IPS-18a (cell line): ENCODE data around the gene BCAS3.

Experiments used
- H3K27ac ChIP-seq: one replicate; pipeline ENCODE4 v1.5.1; 2013; ENCODE audit warnings: low read length
- H3K27me3 ChIP-seq: one replicate; pipeline ENCODE4 v1.6.1; 2013; ENCODE audit warnings: mild to moderate bottlenecking, low read length; ENCODE audit not compliant: control insufficient read depth, insufficient read depth
- H3K36me3 ChIP-seq: one replicate; pipeline ENCODE4 v1.6.1; 2013; ENCODE audit warnings: low read depth, low read length; ENCODE audit not compliant: control insufficient read depth
- H3K4me1 ChIP-seq: one replicate; pipeline ENCODE4 v1.6.1; 2013; ENCODE audit warnings: low read depth, low read length; ENCODE audit not compliant: control insufficient read depth
- H3K4me3 ChIP-seq: one replicate; pipeline ENCODE4 v1.5.1; 2013; ENCODE audit warnings: low read length
- H3K9ac ChIP-seq: one replicate; pipeline ENCODE4 v1.6.1; 2013; ENCODE audit warnings: mild to moderate bottlenecking, low read length, moderate library complexity
- H3K9me3 ChIP-seq: one replicate; pipeline ENCODE4 v1.6.1; 2013; ENCODE audit warnings: low read depth, low read length; ENCODE audit not compliant: control insufficient read depth

BCAS3 gene

DNA sequence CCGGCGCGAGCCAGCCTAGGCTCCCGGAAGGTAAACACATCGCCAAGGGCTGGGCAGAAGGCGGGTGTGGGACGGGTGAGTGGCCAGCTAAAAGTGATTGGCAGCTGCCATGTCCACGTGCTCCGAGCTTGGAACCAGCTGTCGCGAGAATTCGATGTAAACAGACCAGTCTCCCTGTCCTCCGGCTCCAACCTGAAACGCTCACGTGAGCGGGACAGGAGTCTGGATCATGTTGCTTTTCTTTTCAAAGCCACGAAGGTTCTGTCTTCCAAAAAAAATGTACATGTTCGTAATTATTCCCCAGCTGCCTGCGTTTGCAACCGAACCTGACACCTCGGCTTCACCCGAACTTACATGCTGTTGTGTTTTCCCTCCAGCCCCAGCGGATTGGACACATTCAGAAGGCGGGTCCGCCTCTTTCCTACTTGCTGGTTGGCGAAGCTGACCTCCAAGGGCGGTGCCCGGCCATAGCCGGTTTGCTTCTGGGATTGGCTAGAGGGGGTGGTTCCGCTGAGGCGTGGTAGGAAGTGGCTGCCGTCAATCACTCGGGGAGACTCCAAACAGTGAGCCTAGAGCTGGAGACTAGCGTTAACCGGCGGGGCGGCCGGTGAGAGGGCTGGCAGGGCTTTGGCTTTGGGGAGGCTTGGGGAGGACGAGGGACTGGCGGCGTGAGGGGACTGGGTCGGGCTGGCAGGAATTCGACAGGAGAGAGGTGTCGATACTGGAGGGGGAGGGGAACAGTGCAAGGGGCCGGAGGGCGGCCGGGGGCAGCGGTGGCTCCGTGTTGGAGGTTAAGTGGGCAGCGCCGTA, at the start of gene BCAS3:
BCAS3 (plus strand) TSS at position 544 of the 810 bp plus-strand sequence.
- H3K36me3 ChIP-seq: no peaks in the 10 kb centered on the region
- no peaks in the 10 kb centered on the region for H3K9me3 ChIP-seq
- peak within 1 kb of the TSS; percentile 60 for H3K9ac ChIP-seq
- H3K27me3 ChIP-seq: no peaks in the 10 kb centered on the region
- peak within 1 kb of the TSS; percentile 78 for H3K4me3 ChIP-seq
- H3K27ac ChIP-seq: no peak within 1 kb of the TSS
- peaks cover 5% of the 10 kb centered on the region for H3K4me1 ChIP-seq

DNA sequence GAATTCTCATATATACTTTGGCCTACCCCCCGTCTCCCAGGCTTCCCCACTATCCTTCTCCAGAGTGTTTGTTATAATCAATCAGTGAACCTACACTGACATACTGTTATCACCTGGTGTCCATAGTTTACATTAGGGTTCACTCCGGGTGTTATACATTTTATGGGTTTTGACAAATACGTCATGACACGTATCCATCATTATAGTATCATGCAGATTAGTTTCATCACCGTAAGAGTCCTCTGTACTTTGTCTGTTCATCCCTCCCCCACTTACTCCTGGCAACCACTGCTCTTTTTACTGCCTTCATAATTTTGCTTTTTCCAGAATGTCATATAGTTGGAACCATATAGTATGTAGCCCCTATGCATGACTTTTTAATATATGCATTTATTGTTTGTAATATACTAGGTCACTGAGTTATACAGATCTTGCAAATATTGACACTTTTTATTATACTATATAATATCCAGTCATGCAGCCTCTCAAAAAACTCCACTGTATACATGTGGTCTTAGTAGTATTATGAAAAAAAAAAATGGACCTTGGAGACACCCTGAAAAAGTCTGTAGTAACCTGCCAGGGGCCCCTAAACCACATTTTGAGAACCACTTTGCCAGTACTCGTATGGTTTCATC, 49.3 kb upstream of the BCAS3 start:
- H3K36me3 ChIP-seq: no peaks in the 10 kb centered on the region

DNA sequence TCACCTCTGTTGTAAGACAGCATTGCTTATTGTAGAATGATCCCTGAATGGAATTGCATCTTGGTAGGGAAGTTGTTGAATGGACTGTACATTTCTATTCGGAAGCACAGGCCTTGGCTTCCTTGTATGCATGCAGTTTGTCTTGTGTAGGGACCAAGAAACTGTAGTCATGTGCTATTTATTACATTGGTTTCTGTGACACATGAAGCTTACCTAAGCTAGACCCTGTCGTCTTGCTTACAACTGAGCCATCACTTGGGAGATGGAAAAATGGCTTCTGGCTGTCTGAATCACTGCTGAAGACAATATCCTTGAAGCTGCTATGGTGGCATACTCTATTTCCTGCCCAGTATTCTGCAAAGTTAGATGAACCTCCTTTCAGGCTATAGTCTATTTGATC, 48.5 kb upstream of the BCAS3 start:
- no peak overlapping the region for H3K27ac ChIP-seq
- H3K9me3 ChIP-seq: no peaks in the 10 kb centered on the region
- H3K36me3 ChIP-seq: peaks cover 2% of the 10 kb centered on the region
- no peak overlapping the region for H3K4me3 ChIP-seq
- no peaks in the 10 kb centered on the region for H3K4me1 ChIP-seq
- H3K27me3 ChIP-seq: no peaks in the 10 kb centered on the region
- no peak overlapping the region for H3K9ac ChIP-seq

More for the DNA sequence above, 49.3 kb upstream of the BCAS3 start:
- H3K4me3 ChIP-seq: no peak overlapping the region
- no peaks in the 10 kb centered on the region for H3K4me1 ChIP-seq
- H3K27me3 ChIP-seq: no peaks in the 10 kb centered on the region
- H3K27ac ChIP-seq: no peak overlapping the region
- H3K9me3 ChIP-seq: no peaks in the 10 kb centered on the region
- H3K9ac ChIP-seq: no peak overlapping the region

DNA sequence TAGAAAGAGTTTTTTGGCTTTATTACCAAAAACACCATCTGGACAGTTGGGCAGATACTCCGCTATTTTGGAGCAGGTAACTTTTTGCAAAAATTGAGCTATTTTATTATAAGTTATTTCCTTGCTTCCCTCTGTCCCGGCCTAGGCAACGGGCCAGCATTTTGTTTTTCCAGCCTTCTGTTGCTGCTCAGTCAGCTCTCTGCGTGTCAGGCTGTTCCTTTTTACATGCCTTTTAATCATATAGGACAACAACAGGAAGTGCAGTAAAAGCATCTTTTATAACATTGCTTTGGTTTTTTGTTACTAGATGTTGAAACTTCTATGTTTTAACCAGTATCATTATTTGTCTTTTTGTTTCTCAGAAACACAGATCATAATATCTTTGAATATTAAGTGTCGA, 47.3 kb upstream of the BCAS3 start:
- H3K9ac ChIP-seq: no peak overlapping the region
- no peak overlapping the region for H3K4me3 ChIP-seq
- no peak overlapping the region for H3K27ac ChIP-seq
- H3K4me1 ChIP-seq: no peaks in the 10 kb centered on the region
- no peaks in the 10 kb centered on the region for H3K9me3 ChIP-seq
- no peaks in the 10 kb centered on the region for H3K27me3 ChIP-seq
- H3K36me3 ChIP-seq: peaks cover 9% of the 10 kb centered on the region

DNA sequence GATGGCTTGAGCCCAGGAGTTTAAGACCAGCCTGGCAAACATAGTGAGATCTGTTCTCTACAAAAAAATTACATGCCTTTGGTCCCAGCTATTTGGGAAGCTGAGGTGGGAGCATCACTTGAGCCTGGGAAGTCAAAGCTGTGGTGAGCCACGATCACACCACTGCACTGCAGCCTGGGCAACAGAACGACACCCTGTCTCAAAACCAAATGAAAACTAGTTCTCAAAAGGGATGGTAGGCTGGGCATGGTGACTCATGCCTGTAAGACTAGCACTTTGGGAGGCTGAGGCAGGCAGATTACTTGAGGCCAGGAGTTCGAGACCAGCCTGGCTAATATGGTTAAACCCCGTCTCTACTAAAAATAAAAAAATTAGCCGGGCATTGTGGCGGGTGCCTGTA, 46.5 kb upstream of the BCAS3 start:
- Histone ChIP-seq H3K9ac (no peak overlapping the region), H3K4me1 (no peaks in the 10 kb centered on the region), H3K36me3 (peaks cover 16% of the 10 kb centered on the region), H3K4me3 (no peak overlapping the region), H3K27me3 (no peaks in the 10 kb centered on the region), H3K27ac (no peak overlapping the region), H3K9me3 (no peaks in the 10 kb centered on the region)

DNA sequence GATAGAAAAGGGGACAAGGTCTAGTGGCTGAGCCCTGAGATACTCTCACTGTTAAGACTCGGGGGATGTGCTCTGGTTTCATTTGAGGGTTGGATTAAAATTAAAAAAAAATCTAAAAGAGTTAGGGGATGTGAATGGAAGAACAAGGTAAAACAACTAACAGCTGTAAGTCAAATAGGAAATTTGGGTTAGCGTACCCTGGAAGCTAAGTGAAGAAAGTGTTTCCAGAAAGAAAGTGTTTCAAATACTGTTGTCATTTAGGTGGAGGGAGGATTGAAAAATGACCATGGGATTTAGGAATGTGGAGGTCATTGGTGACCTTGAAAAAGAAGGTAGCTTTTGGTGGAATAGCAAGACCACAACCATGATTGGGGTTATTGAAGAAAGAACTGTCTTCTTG, 40.0 kb upstream of the BCAS3 start:
- no peak overlapping the region for H3K4me3 ChIP-seq

DNA sequence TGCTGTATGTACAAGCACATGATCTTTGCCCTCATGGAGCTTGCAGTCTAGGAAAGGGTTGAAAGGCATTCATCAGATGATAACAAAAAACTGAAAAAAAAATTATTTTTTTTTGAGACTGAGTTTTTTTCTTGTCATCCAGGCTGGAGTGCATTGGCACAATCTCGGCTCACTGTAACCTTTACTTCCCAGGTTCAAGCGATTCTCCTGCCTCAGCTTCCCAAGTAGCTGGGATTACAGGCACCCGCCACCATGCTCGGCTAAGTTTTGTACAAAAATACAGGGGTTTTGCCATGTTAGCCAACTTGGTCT, 38.7 kb upstream of the BCAS3 start:
- H3K9ac ChIP-seq: no peak overlapping the region
- peaks cover 15% of the 10 kb centered on the region for H3K36me3 ChIP-seq

More for the DNA sequence above, 40.0 kb upstream of the BCAS3 start:
- no peak overlapping the region for H3K27ac ChIP-seq
- H3K36me3 ChIP-seq: peaks cover 16% of the 10 kb centered on the region
- no peaks in the 10 kb centered on the region for H3K4me1 ChIP-seq
- no peaks in the 10 kb centered on the region for H3K9me3 ChIP-seq
- no peaks in the 10 kb centered on the region for H3K27me3 ChIP-seq
- H3K9ac ChIP-seq: no peak overlapping the region

DNA sequence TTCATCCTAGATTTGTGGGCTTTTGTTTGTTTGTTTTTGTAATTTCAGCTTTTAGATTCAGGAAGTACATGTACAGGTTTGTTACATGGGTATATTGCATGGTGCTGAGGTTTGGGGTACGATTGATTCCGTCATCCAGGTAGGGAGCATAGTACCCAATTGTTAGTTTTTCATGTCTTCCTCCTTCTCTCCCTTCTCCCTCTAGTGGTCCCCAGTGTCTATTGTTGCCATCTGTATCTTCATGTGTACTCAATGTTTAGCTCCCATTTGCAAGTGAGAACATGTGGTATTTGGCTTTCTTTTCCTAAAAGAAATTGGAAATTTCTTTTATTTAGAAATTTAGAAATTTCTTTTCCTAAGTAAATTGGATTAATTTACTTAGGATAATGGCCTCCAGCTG, 37.1 kb upstream of the BCAS3 start:
- Histone ChIP-seq H3K27ac (no peak overlapping the region), H3K36me3 (peaks cover 5% of the 10 kb centered on the region), H3K9me3 (no peaks in the 10 kb centered on the region)

More for the DNA sequence above, 38.7 kb upstream of the BCAS3 start:
- no peaks in the 10 kb centered on the region for H3K4me1 ChIP-seq
- H3K27me3 ChIP-seq: no peaks in the 10 kb centered on the region
- H3K9me3 ChIP-seq: no peaks in the 10 kb centered on the region
- H3K27ac ChIP-seq: no peak overlapping the region
- H3K4me3 ChIP-seq: no peak overlapping the region

DNA sequence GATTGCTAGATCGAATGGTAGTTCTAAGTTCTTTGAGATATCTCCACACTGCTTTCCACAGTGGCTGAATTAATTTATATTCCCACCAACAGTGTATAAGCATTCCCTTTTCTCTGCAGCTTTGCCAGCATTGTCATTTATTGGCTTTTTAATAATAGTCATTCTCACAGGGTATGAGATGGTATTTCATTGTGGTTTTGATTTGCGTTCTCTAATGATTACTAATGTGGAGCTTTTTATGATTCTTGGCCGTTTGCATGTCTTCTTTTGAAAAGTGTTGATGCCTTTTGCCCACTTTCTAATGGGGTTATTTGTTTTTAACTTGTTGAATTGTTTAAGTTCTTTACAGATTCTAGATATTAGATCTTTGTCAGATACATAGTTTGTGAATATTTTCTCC, 36.5 kb upstream of the BCAS3 start:
- no peaks in the 10 kb centered on the region for H3K36me3 ChIP-seq
- H3K27ac ChIP-seq: no peak overlapping the region
- no peaks in the 10 kb centered on the region for H3K9me3 ChIP-seq
- H3K4me1 ChIP-seq: no peaks in the 10 kb centered on the region
- no peak overlapping the region for H3K9ac ChIP-seq
- H3K4me3 ChIP-seq: no peak overlapping the region
- H3K27me3 ChIP-seq: no peaks in the 10 kb centered on the region

More for the DNA sequence above, 37.1 kb upstream of the BCAS3 start:
- H3K27me3 ChIP-seq: no peaks in the 10 kb centered on the region
- H3K9ac ChIP-seq: no peak overlapping the region
- no peaks in the 10 kb centered on the region for H3K4me1 ChIP-seq
- no peak overlapping the region for H3K4me3 ChIP-seq

DNA sequence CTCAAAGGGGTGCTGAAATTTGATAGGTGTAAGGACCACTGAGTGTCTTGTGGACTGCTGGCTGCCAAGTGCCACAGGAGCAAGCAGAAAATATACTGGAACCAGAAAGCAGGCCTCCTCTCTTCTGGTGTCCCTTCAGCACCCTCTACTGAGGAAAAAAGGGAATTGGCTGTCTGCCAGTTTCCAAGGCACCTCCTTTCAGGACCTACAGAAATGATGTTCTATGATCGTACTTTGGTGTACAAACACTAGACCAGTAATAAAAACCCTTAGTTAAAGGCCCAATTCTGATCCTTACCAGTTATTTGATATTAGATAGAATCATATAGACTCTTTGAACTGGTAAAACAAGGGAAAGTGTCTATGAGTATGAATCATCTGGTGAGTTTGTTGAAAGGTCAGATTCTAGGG, 35.8 kb upstream of the BCAS3 start:
- H3K4me1 ChIP-seq: no peaks in the 10 kb centered on the region
- no peaks in the 10 kb centered on the region for H3K36me3 ChIP-seq
- no peaks in the 10 kb centered on the region for H3K9me3 ChIP-seq
- H3K27ac ChIP-seq: no peak overlapping the region
- no peaks in the 10 kb centered on the region for H3K27me3 ChIP-seq
- H3K9ac ChIP-seq: no peak overlapping the region
- H3K4me3 ChIP-seq: no peak overlapping the region

DNA sequence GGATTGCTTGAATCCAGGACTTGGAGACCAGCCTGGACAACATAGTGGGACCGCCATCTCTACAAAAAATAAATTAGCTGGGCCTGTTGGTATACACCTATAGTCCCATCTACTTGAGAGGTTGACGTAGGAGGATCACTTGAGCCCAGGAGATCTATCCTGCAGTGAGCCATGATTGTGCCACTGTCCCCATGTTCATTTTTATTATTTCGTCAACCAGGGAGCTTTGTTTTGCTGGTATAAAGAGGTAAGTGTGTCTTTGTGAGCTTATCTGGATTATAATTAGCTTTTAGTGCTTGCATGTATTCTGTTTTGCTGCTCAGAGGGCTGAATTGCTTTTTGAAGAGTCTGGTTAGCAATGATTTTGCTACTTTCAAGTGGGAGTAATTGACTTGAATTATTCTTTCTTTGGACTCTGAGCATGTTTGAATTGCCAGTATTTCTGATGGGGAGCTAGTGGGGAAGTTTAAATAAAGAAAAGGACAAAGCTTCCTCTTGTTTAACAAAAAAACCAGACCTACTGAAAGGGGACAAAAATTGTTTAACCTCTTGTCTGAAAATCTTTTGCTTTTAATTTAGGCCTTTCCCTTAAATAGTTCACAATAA, 31.6 kb upstream of the BCAS3 start:
- Histone ChIP-seq H3K4me1 (no peaks in the 10 kb centered on the region), H3K9me3 (no peaks in the 10 kb centered on the region), H3K27ac (no peak overlapping the region), H3K36me3 (peaks cover 16% of the 10 kb centered on the region), H3K9ac (no peak overlapping the region), H3K4me3 (no peak overlapping the region), H3K27me3 (no peaks in the 10 kb centered on the region)
